GM06990 (cell line): ENCODE measurements around the gene AUP1.

ENCODE experiments used
- DNase-seq: peaks from one replicate; pipeline ENCODE4 v3.0.0-alpha.2; 2011; ENCODE audit not compliant: insufficient read length; ENCODE audit errors: extremely low read depth
- H3K27me3 ChIP-seq: replicated peaks from 2 replicates; pipeline ENCODE4 v1.6.0; 2011; ENCODE audit warnings: low read length; ENCODE audit not compliant: control insufficient read depth, insufficient read depth
- H3K36me3 ChIP-seq: 2 replicates; pipeline ENCODE4 v1.5.1; 2011; ENCODE audit warnings: low read length; ENCODE audit not compliant: control insufficient read depth, insufficient read depth
- H3K4me3 ChIP-seq: replicated peaks from 2 replicates; pipeline ENCODE4 v1.5.1; 2011; ENCODE audit warnings: low read depth, mild to moderate bottlenecking, control low read depth, low read length
- TF ChIP-seq, protein P1 (sequence below): IDR thresholded peaks from 2 replicates; pipeline ENCODE4 v1.5.1; 2011; ENCODE audit warnings: low read length, control low read depth, mild to moderate bottlenecking, inconsistent platforms; ENCODE audit not compliant: insufficient read depth, poor library complexity, severe bottlenecking

AUP1 gene

GRCh38 chr2:74505448-74506246, 23.9 kb downstream of the AUP1 start:
- Histone ChIP-seq H3K27me3 (no peaks in the 10 kb centered on the region), H3K4me3 (no peak overlapping the region), H3K36me3 (peaks cover 4% of the 10 kb centered on the region)
- TF ChIP-seq, protein P1, sequence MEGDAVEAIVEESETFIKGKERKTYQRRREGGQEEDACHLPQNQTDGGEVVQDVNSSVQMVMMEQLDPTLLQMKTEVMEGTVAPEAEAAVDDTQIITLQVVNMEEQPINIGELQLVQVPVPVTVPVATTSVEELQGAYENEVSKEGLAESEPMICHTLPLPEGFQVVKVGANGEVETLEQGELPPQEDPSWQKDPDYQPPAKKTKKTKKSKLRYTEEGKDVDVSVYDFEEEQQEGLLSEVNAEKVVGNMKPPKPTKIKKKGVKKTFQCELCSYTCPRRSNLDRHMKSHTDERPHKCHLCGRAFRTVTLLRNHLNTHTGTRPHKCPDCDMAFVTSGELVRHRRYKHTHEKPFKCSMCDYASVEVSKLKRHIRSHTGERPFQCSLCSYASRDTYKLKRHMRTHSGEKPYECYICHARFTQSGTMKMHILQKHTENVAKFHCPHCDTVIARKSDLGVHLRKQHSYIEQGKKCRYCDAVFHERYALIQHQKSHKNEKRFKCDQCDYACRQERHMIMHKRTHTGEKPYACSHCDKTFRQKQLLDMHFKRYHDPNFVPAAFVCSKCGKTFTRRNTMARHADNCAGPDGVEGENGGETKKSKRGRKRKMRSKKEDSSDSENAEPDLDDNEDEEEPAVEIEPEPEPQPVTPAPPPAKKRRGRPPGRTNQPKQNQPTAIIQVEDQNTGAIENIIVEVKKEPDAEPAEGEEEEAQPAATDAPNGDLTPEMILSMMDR: no peak
- DNase-seq: no peak

- TF ChIP-seq, protein P1: no peak
- peaks cover 4% of the 10 kb centered on the region for H3K36me3 ChIP-seq
- H3K27me3 ChIP-seq: no peaks in the 10 kb centered on the region
- H3K4me3 ChIP-seq: no peak overlapping the region
- no peak for DNase-seq
These were observed 24.9 kb downstream of the AUP1 start for GRCh38 chr2:74504591-74504990.

- TF ChIP-seq, protein P1: no peak
- H3K27me3 ChIP-seq: no peaks in the 10 kb centered on the region; the same call in none of the 2 replicates
- H3K36me3 ChIP-seq: peaks cover 4% of the 10 kb centered on the region
- peak overlapping the region; percentile 71 for H3K4me3 ChIP-seq
- DNase-seq: no peak
These were observed 25.7 kb downstream of the AUP1 start for GRCh38 chr2:74503506-74504475.

GRCh38 chr2:74502720-74503505, 26.6 kb downstream of the AUP1 start:
- DNase-seq: peak; percentile 83
- TF ChIP-seq, protein P1: peak; percentile 69
- Histone ChIP-seq H3K27me3 (peaks cover 2% of the 10 kb centered on the region), H3K36me3 (peaks cover 4% of the 10 kb centered on the region), H3K4me3 (peak overlapping the region; percentile 71)

DNA sequence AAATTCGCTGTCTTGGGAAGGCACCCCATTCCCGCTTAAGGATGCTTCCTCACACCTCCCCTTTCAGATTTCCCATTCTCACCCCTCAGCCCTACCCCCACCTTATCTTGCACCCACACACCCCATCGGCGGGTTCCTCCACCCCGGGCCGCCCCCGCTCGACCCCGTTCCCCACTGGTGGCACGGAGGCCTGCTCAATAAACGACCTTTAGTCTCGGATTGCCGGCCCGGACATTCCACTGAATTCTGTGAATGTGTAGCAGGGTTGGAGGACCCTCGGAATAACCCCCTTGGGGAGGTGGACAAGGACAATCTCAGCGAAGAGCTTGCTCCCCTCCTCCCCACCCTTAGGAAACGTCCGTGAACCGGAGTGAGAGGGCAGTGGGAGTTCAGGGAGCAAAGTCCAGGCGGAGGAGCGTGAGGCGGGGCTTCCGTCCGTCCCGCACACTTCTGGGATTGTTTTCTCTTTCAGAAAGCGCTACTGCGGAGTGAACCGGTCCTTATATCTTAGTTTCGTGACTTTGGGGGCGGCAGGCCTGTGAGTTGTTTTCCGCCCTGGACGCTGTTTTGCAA, 27.3 kb downstream of the AUP1 start:
- TF ChIP-seq, protein P1: no peak
- DNase-seq: no peak
- peaks cover 2% of the 10 kb centered on the region for H3K27me3 ChIP-seq
- H3K4me3 ChIP-seq: peak overlapping the region; percentile 71
- peaks cover 4% of the 10 kb centered on the region for H3K36me3 ChIP-seq
